ENCODE results near the gene HMG20A.

HMG20A gene

DNA sequence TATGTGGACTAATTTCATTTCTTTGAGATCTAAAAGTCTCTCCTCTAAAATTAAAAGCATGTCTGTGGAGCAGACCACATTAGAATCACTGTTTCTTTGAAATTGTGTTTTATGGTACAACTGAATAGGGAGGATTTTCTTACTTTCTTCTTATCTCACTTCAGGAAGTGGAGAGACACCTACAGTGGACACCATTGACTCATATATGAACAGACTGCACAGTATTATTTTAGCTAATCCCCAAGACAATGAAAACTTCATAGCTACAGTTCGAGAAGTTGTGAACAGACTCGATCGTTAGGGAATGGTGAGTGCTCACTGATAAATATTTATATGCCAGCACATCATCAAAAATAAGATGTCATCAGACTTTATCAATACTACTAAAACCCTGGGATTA lies 58.3 kb downstream of the HMG20A start:
- no peak for DNase-seq

DNA sequence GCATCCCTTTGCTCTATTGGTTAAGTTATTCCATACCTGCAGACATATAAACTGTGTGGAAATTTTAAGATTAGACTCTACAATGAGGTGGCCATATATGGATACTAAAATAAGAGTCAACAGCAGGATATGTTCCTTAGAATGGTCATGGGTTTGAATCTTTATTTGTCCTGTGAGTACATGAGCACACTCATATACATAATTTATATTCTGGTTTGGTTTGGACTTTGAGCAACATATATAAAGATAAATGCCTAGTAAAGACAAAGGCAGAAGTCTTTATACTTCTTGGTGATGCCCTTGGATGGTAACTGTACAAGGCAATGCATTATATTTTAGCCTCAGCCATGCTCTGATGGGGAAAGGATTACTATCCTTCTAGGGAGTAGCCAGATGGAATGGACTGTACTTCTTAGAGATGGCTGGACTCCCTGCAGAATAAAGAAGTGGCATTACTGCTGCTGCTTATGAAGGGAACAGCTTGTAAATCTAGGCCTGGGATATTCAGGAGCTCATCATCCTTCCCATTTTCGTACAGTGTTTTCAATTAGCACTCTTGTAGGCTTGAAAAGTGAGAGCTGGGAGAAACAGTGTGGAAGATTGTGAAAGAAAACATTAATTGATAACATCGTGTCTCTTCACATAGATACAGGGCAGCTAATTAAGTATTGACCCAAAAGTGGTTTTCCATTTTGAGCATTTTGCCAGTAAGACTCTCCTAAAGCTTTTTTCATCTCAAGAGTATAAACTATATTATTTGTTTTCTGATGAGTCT lies 60.4 kb downstream of the HMG20A start:
- DNase-seq: no peak

DNA sequence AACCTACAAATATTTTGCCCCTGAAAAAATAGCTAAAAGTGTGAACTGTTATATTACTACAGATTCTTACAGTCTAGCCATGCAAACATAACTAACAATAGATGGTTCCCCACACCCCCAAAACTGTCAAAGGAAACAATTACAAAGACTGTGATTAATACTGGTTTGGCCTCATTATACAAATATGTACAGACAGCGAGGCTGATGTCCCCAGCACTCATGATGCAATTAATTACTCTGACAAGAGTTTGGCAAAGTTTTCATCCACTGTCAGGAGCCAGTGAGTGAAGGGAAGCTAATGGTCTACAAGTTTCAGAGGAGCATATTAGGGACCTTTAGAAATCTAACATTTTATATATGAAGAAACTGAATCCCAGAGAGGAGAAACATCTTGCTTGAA lies 61.0 kb downstream of the HMG20A start:
- DNase-seq: no peak

- no peak for DNase-seq
Measured at GRCh38 chr15:77482570-77482969, 61.9 kb downstream of the HMG20A start.

- no peak for DNase-seq
Measured at GRCh38 chr15:77483425-77484140, 62.9 kb downstream of the HMG20A start.

GRCh38 chr15:77484994-77485393 lies 64.3 kb downstream of the HMG20A start:
- no peak for DNase-seq

- no peak for DNase-seq
Measured at GRCh38 chr15:77486542-77487468, 66.1 kb downstream of the HMG20A start.

- DNase-seq: no peak
Measured at GRCh38 chr15:77487469-77487842, 66.8 kb downstream of the HMG20A start.

DNA sequence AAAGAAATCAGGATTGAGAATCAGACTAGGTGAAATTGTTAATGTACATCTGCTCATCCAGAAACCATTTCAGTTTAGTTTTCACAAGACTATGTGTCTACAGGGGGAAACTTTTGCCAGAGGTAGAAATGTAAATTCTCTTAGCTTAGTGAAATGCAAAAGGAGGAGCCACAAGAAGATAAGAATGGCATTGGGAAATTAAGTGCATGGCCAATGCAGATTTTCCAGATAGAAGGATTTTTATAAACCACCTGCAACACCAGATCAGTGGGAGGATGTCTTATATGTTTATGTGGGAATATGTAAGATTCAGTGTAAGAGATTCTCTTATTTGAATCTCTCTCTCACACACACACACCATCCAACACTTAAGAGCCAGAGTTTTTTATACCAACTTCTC lies 67.2 kb downstream of the HMG20A start:
- DNase-seq: no peak

DNA sequence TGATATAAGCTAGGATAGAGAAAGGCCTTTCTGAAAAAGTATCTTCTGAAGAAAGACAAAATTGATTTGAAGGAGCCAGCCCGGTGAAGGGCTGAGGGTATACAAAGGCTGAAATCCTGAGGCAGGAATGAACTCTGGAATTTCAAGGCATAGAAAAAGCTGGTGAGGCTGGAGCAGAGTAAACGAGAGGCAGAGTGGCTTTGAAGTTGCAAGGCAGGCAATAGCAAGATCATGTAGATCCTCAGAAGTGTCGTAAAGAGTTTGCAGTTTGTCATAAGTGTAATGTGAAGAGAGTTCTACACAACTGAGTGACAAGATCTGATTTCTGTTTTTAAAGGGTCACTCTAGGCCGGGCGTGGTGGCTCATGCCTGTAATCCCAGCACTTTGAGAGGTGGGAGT lies 69.0 kb downstream of the HMG20A start:
- DNase-seq: no peak

- no peak for DNase-seq
Measured at GRCh38 chr15:77493324-77493907, 72.7 kb downstream of the HMG20A start.

DNA sequence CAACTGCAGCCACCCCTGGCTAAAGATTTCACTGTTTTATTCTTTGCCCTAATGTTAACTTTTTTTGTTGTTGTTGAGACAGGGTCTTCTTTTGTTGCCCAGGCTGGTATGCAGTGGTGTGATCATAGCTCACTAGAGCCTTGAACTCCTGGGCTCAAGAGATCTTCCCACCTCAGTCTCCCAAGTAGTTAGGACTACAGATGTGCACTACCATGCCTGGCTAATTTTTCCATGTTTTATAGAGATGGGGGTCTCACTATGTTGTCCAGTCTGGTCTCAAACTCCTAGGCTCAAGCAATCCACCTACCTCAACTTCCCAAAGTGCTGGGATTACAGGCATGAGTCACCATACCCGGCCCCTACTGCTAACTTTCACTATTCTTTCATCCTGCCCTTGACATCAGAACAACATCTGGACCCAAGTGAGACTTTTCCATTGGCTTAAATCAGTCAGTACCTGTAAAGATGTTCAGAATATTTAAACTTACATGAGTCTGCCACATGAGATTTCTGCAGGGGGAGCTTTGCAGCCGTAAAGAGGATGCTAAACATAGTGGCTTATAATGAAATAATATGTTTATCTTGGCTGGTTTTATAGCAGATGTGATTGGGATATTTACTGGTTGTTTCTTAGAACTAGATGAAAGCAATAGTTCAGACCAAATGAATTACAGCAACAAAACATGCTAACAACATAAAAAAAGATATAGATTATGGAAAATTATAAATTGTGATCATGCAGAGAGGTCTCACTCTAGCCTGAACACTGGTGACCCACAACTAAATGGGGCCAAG lies 73.6 kb downstream of the HMG20A start:
- no peak for DNase-seq

- DNase-seq: no peak
Measured at GRCh38 chr15:77494964-77495363, 74.3 kb downstream of the HMG20A start.

GRCh38 chr15:77495838-77496596 lies 75.3 kb downstream of the HMG20A start:
- no peak for DNase-seq

DNA sequence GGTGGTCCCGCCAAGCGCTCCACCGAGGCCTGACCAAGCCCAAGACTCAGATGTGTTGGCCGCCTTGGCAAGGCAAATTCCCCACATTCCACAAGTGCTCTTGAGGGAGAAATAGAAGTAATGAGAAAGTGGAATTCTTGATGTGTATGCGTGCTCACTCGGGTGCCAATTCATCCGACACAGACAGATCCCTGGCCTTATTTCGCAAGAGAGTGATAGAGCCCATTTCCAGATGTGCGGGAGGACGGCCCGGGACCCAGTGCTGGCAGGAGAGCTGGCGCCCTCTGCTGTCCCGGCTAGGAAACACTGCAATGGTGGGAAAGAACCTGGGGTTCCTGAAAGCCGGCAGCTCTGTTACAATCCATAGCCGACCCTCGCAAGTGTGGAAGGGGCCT lies 76.0 kb downstream of the HMG20A start:
- DNase-seq: peak; percentile 24 to 48 (median 39)

- no peak for DNase-seq
Measured at GRCh38 chr15:77497110-77497737, 76.5 kb downstream of the HMG20A start.

GRCh38 chr15:77497942-77498361 lies 77.3 kb downstream of the HMG20A start:
- no peak for DNase-seq

- no peak for DNase-seq
Measured at GRCh38 chr15:77499087-77499760, 78.5 kb downstream of the HMG20A start.

DNA sequence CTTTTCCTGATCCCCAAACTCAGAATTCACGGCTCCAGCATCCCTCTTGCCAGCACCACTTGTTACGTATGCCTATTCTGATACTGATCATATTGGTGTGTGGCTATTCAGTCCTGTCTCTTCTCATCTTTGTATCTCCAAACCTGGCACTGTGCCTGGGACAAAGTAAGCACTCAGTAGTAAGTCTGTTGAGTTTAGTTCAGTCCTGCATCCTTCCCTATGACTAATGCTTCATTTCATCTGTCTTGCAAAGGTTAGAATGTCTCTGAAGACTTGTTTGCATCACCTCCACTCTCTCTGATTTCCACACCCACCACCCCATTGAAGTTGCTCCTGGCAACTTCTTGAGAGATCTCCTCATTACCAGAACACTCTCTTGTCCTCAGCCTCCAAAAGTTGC lies 80.3 kb downstream of the HMG20A start:
- DNase-seq: no peak

- no peak for DNase-seq
Measured at GRCh38 chr15:77502379-77503095, 81.8 kb downstream of the HMG20A start.

Measured in activated CD4-positive, CD25-positive, alpha-beta regulatory T cell (primary cell).